SU-DHL-6 (cell line): ENCODE results near the gene PKHD1.

Experiments used
- H2AFZ ChIP-seq: fragments of 200-600 bp; sonication (generic); 2 replicates; pipeline ENCODE4 v1.6.1; 2014; ENCODE audit warnings: low read depth, mild to moderate bottlenecking, moderate library complexity, mixed read lengths, antibody characterized with exemption, low read length; ENCODE audit not compliant: severe bottlenecking
- H3F3A ChIP-seq: fragments of 200-600 bp; shearing (Covaris generic); 2 replicates; pipeline ENCODE4 v1.6.0; 2016; ENCODE audit warnings: antibody characterized with exemption, mild to moderate bottlenecking; ENCODE audit not compliant: insufficient read depth
- H3K27ac ChIP-seq: fragments of 200-600 bp; sonication (generic); 2 replicates; pipeline ENCODE4 v1.5.1; 2016; ENCODE audit warnings: low read depth, mild to moderate bottlenecking, low read length, moderate library complexity, mixed read lengths
- H3K27me3 ChIP-seq: fragments of 200-600 bp; sonication (generic), shearing (Covaris generic); 2 replicates; pipeline ENCODE4 v1.6.0; 2014; ENCODE audit warnings: mild to moderate bottlenecking, low read length
- H3K36me3 ChIP-seq: fragments of 200-600 bp; sonication (generic); 2 replicates; pipeline ENCODE4 v1.6.1; 2014; ENCODE audit warnings: mild to moderate bottlenecking, low read length, mixed read lengths
- H3K4me2 ChIP-seq: fragments of 300-600, 200-600 bp; shearing (Covaris generic), sonication (generic); 2 replicates; pipeline ENCODE4 v1.6.0; 2014; ENCODE audit warnings: low read length, low read depth, mild to moderate bottlenecking; ENCODE audit not compliant: poor library complexity, severe bottlenecking
- H3K4me3 ChIP-seq: fragments of 200-600 bp; sonication (generic); 2 replicates; pipeline ENCODE4 v1.5.1; 2014; ENCODE audit warnings: antibody characterized with exemption, low read length, mild to moderate bottlenecking, mixed read lengths; ENCODE audit not compliant: insufficient read depth, poor library complexity, severe bottlenecking
- H3K79me2 ChIP-seq: fragments of 200-600 bp; sonication (generic); 2 replicates; pipeline ENCODE4 v1.6.1; 2014; ENCODE audit warnings: mild to moderate bottlenecking, low read length, moderate library complexity; ENCODE audit not compliant: insufficient read depth
- H3K9ac ChIP-seq: fragments of 200-600 bp; sonication (generic); 2 replicates; pipeline ENCODE4 v1.7.0; 2014; ENCODE audit warnings: mild to moderate bottlenecking, low read length
- H3K9me2 ChIP-seq: fragments of 200-600 bp; sonication (generic); replicated peaks from 2 replicates; pipeline ENCODE4 v1.6.1; 2014; ENCODE audit warnings: low read length; ENCODE audit not compliant: insufficient read depth
- H3K9me3 ChIP-seq: fragments of 200-600 bp; sonication (generic); 2 replicates; pipeline ENCODE4 v1.6.1; 2014; ENCODE audit warnings: low read length, mixed read lengths; ENCODE audit not compliant: insufficient read depth
- H4K20me1 ChIP-seq: fragments of 200-600 bp; sonication (generic); 2 replicates; pipeline ENCODE4 v1.6.1; 2014; ENCODE audit warnings: low read depth, mild to moderate bottlenecking, antibody characterized with exemption, low read length, moderate library complexity, mixed read lengths
- CTCF ChIP-seq: fragments of 200-600 bp; sonication (generic); IDR thresholded peaks from one replicate; pipeline ENCODE4 v1.5.1; 2017; ENCODE audit warnings: antibody characterized with exemption, mild to moderate bottlenecking, low read length, moderate library complexity; ENCODE audit not compliant: insufficient read depth, poor library complexity, severe bottlenecking
- EZH2phosphoT487 ChIP-seq: fragments of 200-600 bp; sonication (generic), shearing (Covaris generic); conservative IDR thresholded peaks from 2 replicates; pipeline ENCODE4 v1.6.1; 2018; ENCODE audit warnings: mild to moderate bottlenecking, antibody characterized with exemption, low read length, moderate library complexity, mixed read lengths

Gene PKHD1

GRCh38 chr6:51608383-51608782, 479.0 kb downstream of the PKHD1 start:
- H4K20me1 ChIP-seq, result no peaks in the 10 kb centered on the region
- H3K9me2 ChIP-seq, result no peaks in the 10 kb centered on the region
- H2AFZ ChIP-seq, result no peak overlapping the region
- no peak overlapping the region for H3K4me2 ChIP-seq
- no peaks in the 10 kb centered on the region for H3K9me3 ChIP-seq
- TF ChIP-seq CTCF (no peak), EZH2phosphoT487 (no peak)
- H3K36me3 ChIP-seq, result no peaks in the 10 kb centered on the region
- no peaks in the 10 kb centered on the region for H3K27me3 ChIP-seq
- H3K4me3 ChIP-seq, result no peak overlapping the region
- no peaks in the 10 kb centered on the region for H3F3A ChIP-seq
- no peak overlapping the region for H3K9ac ChIP-seq
- H3K27ac ChIP-seq, result no peak overlapping the region
- H3K79me2 ChIP-seq, result no peaks in the 10 kb centered on the region

GRCh38 chr6:51600514-51600913, 486.9 kb downstream of the PKHD1 start:
- H3K27me3 ChIP-seq, result no peaks in the 10 kb centered on the region

GRCh38 chr6:51598171-51598570, 489.2 kb downstream of the PKHD1 start:
- Histone ChIP-seq H3K9me3 (no peaks in the 10 kb centered on the region), H3K4me2 (no peak overlapping the region), H3K27ac (no peak overlapping the region), H4K20me1 (peaks cover 6% of the 10 kb centered on the region; the same call in 1 of the 2 replicates), H3K36me3 (no peaks in the 10 kb centered on the region), H3F3A (no peaks in the 10 kb centered on the region), H3K9me2 (no peaks in the 10 kb centered on the region), H3K27me3 (peaks cover 4% of the 10 kb centered on the region; the same call in 1 of the 2 replicates), H3K4me3 (no peak overlapping the region), H3K79me2 (no peaks in the 10 kb centered on the region), H2AFZ (no peak overlapping the region), H3K9ac (no peak overlapping the region)
- TF ChIP-seq CTCF (no peak), EZH2phosphoT487 (no peak)

More at GRCh38 chr6:51600514-51600913, 486.9 kb downstream of the PKHD1 start:
- Histone ChIP-seq H3K4me3 (no peak overlapping the region), H3K9me2 (no peaks in the 10 kb centered on the region), H3K9me3 (no peaks in the 10 kb centered on the region), H2AFZ (no peak overlapping the region), H3F3A (no peaks in the 10 kb centered on the region), H3K36me3 (no peaks in the 10 kb centered on the region), H4K20me1 (peaks cover 6% of the 10 kb centered on the region; the same call in 1 of the 2 replicates), H3K27ac (no peak overlapping the region), H3K4me2 (no peak overlapping the region), H3K9ac (no peak overlapping the region), H3K79me2 (no peaks in the 10 kb centered on the region)
- TF ChIP-seq EZH2phosphoT487 (no peak), CTCF (no peak)
